ENCODE results near the gene CLHC1.
"Not testable (repeated sequence)": the region's sequence is repeated elsewhere in the genome, so short reads cannot be mapped to it uniquely, and the experiment has no call there.

GRCh38 chr2:55227437-55228225 is 4.5 kb downstream of the CLHC1 start:
- TF ChIP-seq POLR2A (IDR thresholded peaks at IDR 0.05; ENCODE audit: low read depth, low read length); POLR2AphosphoS5 (IDR thresholded peaks at IDR 0.05; ENCODE audit: low read depth, low read length); TAF1 (IDR thresholded peaks at IDR 0.05; ENCODE audit: borderline replicate concordance, low read depth, low read length): not testable (repeated sequence)
